ENCODE results near the gene SND1. TPM values are rescaled to one million over a fixed set of nuclear protein-coding genes. Genes with fewer than 3 reads are reported as not detected.

SND1 gene
- total RNA-seq, 4 donors from 2014 or later: 62.0 to 89.4 (median 82.1) TPM

DNA sequence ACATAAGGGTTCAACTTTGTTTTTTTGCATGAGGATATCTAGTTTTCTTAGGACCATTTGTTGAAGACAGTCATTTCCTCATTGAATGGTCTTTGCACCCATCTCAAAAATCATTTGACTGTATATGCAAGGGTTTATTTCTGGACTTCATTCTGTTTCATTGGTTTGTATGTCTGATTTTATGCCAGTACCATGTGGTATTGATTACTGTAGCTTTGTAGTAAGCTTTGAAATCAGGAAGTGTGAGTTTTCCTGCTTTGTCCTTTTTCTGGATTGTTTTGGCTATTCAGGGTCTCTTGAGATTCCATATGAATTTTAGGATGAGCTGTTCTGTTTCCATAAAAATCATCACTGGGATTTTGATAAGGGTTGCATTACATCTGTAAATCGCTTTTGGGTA, 63.9 kb downstream of the SND1 start:
- DNase-seq (ENCODE audit: low spot score in 2 of 2): no peak
- TF ChIP-seq, protein P1, sequence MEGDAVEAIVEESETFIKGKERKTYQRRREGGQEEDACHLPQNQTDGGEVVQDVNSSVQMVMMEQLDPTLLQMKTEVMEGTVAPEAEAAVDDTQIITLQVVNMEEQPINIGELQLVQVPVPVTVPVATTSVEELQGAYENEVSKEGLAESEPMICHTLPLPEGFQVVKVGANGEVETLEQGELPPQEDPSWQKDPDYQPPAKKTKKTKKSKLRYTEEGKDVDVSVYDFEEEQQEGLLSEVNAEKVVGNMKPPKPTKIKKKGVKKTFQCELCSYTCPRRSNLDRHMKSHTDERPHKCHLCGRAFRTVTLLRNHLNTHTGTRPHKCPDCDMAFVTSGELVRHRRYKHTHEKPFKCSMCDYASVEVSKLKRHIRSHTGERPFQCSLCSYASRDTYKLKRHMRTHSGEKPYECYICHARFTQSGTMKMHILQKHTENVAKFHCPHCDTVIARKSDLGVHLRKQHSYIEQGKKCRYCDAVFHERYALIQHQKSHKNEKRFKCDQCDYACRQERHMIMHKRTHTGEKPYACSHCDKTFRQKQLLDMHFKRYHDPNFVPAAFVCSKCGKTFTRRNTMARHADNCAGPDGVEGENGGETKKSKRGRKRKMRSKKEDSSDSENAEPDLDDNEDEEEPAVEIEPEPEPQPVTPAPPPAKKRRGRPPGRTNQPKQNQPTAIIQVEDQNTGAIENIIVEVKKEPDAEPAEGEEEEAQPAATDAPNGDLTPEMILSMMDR (IDR thresholded peaks at IDR 0.05): no peak
- TF ChIP-seq POLR2A (IDR thresholded peaks at IDR 0.05): no peak
- H3K4me3 ChIP-seq (ENCODE audit: low read depth, poor library complexity, severe bottlenecking): no peak overlapping the region
- WGBS, 2 donors: 69 to 85% methylated on average over 1 of the region's 1 CpG
- intact Hi-C loops (cut with DNase I; ENCODE audit: low total_unique reads): no loop called here

DNA sequence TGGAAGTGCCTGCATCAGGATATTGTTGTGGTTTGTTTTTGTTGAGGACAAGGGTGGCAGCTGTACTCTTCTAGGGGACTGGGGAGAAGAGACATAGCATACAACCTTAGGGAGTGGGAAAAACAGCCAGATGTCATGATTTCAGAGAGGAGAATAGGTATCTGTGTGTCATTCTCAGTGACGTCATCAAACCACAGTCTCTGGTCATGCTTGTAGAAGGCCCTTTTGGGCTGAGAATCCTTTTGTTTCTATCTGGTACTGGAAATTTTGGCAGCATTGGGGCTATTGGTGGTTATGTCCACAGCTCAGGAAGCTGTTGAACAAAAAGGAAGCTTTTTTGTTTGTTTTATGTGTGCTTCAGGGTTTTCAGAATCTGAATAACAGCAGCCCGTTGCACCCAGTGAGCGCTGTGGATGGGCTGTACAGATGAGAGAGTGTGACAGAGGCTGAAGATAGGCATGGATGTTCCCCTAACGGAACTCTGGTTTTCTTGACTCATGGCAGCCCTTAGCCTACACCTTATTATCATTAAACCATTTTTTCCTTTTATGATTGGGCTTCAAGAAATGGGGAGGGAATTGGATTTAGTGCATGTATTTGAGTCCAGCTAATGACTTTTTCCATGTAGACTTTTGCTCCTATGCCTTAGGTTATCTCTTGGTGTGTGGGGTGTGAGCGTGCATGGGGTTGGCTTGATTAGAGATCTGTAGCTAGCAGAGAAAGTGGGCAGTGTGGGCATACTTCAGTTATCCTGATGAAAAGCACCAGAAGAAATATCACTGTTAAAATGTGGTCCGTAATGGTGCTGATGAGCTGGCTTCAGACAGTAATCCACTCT, 65.7 kb downstream of the SND1 start:
- 94 to 95% methylated on average over 6 of the region's 6 CpGs for WGBS, 2 donors

DNA sequence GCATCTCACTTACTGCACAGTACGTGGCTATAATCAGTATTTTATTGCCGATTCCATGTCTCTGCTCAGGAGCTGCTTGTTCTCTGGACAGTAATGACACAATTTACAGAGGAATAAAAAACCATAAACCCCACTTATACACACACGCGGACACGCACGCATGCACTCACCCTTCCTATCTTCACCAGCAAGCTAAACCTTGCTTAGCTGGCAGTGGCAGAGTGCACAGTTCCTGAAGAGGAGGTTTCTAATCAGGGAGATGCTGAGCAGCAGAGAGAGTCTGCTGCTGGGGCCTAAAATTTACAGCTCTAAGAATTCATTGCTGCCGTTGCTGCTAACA, 66.3 kb downstream of the SND1 start:
- intact Hi-C loops (cut with DNase I; ENCODE audit: low total_unique reads): no loop called here
- 97% methylated on average over 7 of the region's 7 CpGs for WGBS, 2 donors
- DNase-seq (ENCODE audit: low spot score in 2 of 2): no peak
- no peak for TF ChIP-seq POLR2A (IDR thresholded peaks at IDR 0.05)
- TF ChIP-seq, protein P1 (IDR thresholded peaks at IDR 0.05): no peak
- no peak overlapping the region for H3K4me3 ChIP-seq (ENCODE audit: low read depth, poor library complexity, severe bottlenecking)

More for the DNA sequence above, 65.7 kb downstream of the SND1 start:
- H3K4me3 ChIP-seq (ENCODE audit: low read depth, poor library complexity, severe bottlenecking): no peak overlapping the region
- DNase-seq (ENCODE audit: low spot score in 2 of 2): no peak
- intact Hi-C loops (cut with DNase I; ENCODE audit: low total_unique reads): no loop called here
- TF ChIP-seq POLR2A (IDR thresholded peaks at IDR 0.05): no peak
- TF ChIP-seq, protein P1 (IDR thresholded peaks at IDR 0.05): no peak

DNA sequence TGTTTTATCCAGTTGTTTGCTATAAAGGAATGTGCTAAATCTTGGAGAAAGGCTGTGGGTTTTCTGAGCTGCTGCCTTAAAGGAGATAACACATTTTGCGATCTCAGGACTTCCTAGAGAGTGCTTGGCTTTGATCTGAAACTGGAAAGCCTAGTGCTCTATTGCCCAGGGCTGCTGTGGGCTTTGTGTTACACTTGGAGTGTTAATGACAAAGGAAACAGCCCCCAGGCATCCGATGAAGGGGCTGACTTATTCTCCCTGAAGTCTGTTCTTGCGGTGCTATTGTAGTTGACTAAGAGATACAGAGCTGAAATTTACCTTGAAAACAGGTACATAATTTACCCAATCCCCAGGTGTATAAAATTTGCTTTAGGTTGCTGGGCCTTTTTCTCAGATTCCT, 74.5 kb downstream of the SND1 start:
- DNase-seq (ENCODE audit: low spot score in 2 of 2): no peak
- H3K4me3 ChIP-seq (ENCODE audit: low read depth, poor library complexity, severe bottlenecking): no peak overlapping the region
- intact Hi-C loops (cut with DNase I; ENCODE audit: low total_unique reads): no loop called here
- WGBS, 2 donors: 81 to 84% methylated on average over 3 of the region's 3 CpGs
- TF ChIP-seq POLR2A (IDR thresholded peaks at IDR 0.05): no peak
- TF ChIP-seq, protein P1 (IDR thresholded peaks at IDR 0.05): no peak

DNA sequence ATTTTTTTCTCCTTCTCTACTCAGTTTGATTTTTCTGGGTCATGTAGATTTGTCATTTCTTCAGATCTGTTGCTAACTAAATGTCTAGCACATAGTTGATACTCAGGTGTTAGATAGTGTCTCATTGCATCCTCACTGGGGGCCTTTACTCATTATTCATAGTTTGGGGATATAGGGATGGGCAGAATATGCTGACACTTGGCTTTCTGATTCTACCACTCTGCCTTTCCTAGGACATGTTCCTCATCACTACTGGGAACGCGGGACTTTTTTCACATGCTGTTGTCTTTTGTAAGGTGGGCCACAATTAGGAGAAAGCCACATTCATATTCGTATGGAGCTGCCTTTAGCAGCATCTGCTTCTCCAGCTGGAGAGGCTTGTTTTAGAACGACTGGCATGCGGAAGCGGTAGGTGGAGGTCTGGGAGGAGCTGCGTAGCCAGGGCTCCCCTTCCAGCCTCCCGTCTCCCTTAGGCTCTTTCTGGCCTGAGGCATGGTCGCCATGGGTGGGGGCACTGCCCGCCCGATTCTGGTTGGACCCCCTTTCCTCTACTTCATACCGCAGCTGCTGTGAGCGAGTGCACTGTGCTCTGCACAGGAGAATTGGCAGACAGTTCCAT, 78.8 kb downstream of the SND1 start:
- H3K4me3 ChIP-seq (ENCODE audit: low read depth, poor library complexity, severe bottlenecking): no peak overlapping the region
- no peak for DNase-seq (ENCODE audit: low spot score in 2 of 2)
- WGBS, 2 donors: 91 to 92% methylated on average over 13 of the region's 13 CpGs
- TF ChIP-seq, protein P1 (IDR thresholded peaks at IDR 0.05): no peak
- TF ChIP-seq POLR2A (IDR thresholded peaks at IDR 0.05): no peak
- intact Hi-C loops (cut with DNase I; ENCODE audit: low total_unique reads): no loop called here
